GM19238 (cell line): ENCODE results near the gene OR13C2.
"Not testable (repeated sequence)": the region's sequence is repeated elsewhere in the genome, so short reads cannot be mapped to it uniquely, and the experiment has no call there.

Experiments used
- DNase-seq: peaks from one replicate; pipeline ENCODE4 v3.0.0; 2011; ENCODE audit warnings: low spot score; ENCODE audit not compliant: insufficient read length

Gene OR13C2, protein sequence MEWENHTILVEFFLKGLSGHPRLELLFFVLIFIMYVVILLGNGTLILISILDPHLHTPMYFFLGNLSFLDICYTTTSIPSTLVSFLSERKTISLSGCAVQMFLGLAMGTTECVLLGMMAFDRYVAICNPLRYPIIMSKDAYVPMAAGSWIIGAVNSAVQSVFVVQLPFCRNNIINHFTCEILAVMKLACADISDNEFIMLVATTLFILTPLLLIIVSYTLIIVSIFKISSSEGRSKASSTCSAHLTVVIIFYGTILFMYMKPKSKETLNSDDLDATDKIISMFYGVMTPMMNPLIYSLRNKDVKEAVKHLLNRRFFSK

DNA sequence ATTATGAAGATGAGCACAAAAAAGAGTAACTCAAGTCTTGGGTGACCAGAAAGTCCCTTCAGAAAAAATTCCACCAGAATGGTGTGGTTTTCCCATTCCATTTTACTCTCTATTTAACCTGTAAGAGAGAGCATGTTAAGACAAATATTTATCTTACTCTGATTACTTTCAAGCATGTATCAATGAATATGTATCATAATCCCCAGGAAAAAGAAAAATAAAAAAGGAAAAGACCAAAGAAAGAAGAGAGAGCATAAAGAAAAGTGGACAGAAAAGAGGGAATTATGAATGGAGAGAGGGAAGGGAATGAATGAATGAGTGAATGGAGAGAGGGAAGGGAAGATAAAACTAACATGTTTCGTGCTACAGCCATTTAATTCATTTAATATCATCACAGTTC is at the start of gene OR13C2:
OR13C2 (minus strand) TSS at position 101 of the 400 bp plus-strand sequence; CDS start at position 101, 0 bp downstream.
- DNase-seq = not testable (repeated sequence)

DNA sequence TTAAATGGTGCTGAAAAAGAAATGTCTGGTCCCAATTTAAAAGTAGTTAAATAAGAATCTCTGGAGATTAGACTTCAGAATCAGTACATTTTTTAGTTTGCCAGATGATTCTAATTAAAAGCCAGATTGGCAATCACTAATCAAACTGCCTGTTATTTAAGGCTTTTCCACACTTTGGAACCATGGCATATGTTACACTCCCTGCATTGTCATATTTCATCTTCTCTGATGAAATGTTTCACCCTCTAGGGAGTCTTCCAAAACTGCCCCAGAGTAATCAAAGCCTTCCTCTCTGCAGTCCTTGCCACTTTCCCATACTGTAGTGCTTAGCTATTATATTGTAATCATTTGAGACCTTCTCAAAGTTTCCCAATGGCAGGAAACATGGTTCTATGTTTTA is 30.0 kb upstream of the OR13C2 start:
- no peak for DNase-seq

DNA sequence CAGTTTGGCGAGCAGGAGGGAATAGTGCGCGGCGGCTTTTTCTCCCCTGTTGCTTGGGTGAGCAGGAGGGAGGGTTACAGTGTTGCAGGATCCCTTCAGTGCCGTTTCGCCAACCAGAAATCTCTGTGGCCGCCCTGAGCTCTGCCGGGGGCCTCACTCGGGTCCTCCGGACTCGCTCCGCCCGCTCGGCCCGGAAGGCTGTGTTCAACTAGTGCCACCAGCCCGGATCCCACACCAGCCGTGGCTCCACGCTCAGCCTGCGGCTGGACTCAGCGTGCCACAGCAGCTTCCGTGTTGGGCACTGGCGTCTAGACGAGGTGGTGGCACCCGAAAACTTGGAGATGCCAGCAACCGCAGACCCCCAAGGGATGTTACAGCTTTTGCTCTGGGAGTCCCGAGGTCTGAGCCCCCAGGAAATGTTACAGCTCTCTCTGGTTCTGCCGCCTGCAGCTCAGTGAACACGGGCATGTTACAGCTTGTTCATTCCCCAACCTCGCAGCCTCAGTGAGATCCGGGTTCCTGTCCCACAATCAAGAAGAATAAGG is 28.6 kb upstream of the OR13C2 start:
- DNase-seq = no peak

DNA sequence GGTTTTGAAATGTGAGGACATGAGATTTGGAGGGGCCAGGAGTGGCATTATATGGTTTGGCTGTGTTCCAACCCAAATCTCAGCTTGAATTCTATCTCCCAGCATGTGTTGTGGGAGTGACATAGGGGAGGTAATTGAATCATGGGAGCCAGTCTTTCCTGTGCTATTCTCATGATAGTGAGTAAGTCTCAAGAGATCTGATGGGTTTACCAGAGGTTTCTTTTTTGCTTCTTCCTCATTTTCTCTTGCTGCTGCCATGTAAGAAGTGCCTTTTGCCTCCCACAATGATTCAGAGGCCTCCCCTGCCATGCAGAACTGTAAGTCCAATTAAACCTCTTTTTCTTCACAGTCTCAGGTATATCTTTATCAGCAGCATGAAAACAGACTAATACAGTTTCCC is 20.5 kb upstream of the OR13C2 start:
- not testable (repeated sequence) for DNase-seq

DNA sequence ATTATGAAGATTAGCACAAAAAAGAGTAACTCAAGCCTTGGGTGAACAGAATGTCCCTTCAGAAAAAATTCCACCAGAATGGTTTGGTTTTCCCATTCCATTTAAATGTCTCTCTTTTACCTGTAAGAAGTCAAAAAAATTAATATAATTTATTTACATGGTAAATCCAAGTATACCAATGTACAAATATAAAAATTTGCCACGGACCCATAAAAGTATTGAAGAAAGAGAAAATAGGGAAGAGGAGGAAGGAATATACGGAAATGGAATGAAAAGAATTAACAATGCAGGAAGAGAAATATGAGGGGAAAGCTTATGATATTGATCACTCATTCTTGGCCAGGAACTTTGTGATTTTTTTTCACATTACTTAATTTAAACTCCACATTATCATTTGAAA is 12.7 kb upstream of the OR13C2 start, which contains the start of gene OR13C9:
OR13C9 (minus strand) TSS at position 101 of the 400 bp plus-strand sequence; CDS start at position 101, 0 bp downstream.
- no peak for DNase-seq

DNA sequence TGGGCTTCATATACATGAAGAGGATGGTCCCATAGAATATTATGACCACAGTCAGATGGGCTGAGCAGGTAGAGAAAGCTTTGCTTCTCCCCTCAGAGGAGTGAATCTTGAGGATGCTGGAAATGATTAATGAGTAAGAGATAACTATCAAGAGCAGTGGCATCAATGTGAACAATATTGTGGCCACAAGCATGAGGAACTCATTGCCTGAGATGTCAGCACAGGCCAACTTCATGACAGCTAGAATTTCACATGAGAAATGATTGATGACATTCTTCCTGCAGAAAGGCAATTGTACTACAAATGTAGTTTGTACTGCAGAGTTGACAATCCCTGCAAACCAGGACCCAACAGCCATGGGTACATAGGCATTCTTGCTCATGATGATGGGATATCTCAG is 12.0 kb upstream of the OR13C2 start:
- DNase-seq = no peak

DNA sequence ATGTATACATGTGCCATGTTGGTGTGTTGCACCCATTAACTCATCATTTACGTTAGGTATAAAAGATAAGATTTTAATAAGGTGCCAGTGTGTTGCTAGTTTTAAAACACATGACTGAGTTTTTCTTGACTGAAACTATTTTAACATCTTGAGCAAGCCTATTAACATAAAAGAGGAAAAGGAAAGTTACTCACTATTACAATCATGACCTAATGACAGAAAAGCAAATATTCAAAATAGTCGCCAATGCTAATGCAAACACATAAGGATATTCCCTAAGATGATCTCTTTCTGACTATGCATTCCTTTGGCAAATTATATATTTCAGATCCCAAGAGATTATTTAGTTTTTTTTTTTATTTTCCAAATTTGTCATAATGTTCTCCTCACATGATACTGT is 5.8 kb upstream of the OR13C2 start:
- no peak for DNase-seq

DNA sequence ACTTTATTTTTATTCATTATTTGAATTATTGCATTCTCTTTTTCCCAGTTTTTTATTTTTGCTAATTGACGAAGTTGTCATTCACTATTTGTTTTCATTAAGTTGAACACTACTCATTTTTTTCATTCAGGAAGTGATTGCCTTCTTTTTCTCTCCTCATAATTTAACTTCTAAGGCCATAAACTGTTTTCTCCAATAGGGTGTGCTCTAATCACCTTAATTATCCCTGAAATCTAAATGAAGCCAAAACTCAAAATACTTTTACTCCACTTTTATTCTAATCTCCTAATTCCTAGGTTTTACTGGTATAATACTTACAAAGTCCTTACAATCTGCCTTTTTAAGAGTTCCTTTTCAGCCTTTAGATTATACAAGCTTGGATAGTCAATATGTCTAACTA is 2.9 kb upstream of the OR13C2 start:
- no peak for DNase-seq

DNA sequence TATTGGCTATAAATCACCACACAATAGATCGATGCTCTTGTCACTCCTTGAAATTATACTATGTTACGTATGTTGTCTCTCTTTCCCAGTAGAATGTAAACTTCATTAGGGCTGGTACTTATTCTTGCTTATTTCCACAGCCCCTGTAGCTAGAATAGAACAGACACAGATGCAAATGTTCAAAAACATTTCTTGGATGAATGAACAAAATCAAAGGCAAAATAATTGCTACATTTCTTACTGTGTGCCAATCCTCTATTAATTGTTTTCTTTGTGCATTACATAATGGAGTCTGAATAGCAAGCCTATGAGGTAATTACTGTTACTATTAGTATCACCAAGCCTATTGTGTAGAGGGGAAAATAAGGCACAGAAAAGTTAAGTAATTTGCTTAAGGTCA is 725 bp upstream of the OR13C2 start:
- no peak for DNase-seq

DNA sequence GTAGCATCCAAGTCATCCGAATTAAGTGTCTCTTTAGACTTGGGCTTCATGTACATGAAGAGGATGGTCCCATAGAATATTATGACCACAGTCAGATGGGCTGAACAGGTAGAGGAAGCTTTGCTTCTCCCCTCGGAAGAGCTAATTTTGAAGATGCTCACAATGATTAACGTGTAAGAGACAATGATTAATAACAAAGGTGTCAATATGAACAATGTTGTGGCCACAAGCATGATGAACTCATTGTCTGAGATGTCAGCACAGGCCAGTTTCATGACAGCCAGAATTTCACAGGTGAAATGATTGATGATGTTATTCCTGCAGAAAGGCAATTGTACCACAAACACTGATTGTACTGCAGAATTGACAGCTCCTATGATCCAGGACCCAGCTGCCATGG is 626 bp downstream of the OR13C2 start:
- DNase-seq = no peak

DNA sequence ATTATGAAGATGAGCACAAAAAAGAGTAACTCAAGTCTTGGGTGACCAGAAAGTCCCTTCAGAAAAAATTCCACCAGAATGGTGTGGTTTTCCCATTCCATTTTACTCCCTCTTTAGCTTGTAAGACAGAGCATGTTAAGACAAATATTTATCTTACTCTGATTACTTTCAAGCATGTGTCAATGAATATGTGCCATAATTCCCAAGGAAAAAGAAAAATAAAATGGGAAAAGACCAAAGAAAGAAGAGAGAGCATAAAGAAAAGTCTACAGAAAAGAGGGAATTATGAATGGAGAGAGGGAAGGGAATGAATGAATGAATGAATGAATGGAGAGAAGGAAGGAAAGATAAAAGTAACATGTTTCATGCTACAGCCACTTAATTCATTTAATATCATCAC is 6.1 kb downstream of the OR13C2 start, which contains the start of gene OR13C5:
OR13C5 (minus strand) TSS at position 101 of the 400 bp plus-strand sequence; CDS start at position 101, 0 bp downstream.
- DNase-seq = not testable (repeated sequence)

DNA sequence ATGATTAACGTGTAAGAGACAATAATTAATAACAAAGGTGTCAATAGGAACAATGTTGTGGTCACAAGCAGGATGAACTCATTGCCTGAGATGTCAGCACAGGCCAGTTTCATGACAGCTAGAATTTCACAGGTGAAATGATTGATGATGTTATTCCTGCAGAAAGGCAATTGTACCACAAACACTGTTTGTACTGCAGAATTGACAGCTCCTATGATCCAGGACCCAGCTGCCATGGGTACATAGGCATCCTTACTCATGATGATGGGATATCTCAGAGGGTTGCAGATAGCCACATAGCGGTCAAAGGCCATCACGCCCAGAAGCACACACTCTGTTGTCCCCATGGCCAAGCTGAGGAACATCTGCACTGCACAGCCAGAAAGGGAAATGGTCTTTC is 6.7 kb downstream of the OR13C2 start:
- DNase-seq = not testable (repeated sequence)

DNA sequence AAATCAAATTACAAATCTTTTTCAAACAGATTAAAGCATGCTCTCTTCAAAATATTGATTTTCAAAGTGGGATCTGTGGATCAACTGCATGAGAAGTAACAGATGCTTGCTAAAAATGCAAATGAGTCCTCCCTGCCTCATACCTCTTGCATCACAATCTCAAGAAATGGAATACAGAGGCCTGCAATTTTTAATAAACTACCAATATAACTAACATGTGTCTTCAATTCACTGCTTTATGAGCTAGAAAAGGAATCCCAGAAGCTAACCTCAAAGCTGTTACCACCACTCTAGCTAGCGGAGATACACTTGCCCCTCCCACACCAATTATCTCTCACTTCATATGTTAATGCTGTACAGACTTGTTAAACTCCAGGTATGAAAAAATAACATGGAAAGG is 15.8 kb downstream of the OR13C2 start:
- DNase-seq = no peak

DNA sequence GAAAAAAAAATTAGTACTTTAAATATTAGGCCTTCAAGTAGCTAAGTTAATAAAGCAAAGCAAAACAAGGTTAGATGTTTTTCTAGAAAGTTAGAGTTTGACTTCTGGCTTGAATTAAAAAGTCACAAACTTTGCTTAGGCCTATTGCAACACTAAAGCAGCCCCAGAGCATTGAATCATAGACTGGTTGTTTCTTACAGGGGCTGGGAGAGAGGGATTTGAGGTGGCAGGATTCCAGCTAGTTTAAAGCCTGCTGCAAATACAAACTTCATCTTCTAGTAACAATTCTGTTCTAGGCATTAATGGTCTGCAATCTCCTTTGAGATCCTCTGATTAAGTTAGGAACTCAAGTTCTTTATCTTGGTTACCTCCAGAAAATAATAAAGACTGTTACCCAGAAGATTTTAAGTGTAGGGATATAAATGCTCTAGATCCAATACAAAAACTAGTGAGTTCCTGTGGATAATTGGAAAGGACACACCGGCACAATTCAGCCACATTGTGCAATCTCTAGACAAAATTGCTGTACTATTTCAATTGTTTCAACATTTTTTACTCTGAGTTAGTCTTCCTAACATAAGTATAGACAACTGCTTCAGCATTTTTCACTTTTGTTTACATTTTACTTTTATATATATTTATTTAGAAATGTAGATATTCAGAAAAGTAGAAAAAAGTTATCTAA is 18.8 kb downstream of the OR13C2 start:
- DNase-seq = no peak

DNA sequence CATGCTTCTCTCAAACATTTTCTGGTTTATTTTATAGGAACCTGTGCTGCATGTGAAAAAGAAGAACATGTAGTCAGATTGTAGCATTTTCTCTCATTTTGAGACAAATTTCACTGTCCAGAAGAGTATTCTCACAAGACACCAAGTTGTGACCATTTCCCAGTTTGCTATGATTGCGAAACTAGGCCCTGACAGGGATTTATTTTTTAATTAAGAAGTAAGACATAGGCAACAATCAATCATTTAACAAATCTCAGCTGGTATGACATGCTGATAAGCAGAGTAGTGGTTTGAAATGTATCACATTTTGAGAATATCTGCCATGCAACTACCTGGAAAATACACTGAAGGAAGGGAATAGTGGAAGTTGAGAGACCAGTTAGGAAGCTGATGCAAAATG is 24.9 kb downstream of the OR13C2 start:
- DNase-seq = no peak

DNA sequence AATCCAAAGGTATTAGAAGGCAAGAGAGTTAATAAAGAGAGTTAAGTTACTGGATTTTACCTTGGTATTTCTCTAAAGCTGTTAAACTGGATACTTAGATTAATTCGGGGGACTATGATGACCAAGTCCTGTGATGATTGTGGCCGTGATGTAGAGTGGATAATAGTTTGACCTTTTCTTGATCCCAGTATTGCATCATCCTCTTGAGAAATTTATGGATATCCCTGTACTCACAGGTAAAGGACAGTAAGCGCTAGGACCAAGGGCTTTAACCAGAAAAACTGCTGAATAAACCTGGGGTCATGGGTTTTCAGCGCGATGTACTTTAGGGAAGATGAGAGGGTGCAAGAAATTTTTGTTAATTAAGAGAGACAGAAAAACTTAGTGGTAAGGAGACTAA is 28.2 kb downstream of the OR13C2 start:
- no peak for DNase-seq

DNA sequence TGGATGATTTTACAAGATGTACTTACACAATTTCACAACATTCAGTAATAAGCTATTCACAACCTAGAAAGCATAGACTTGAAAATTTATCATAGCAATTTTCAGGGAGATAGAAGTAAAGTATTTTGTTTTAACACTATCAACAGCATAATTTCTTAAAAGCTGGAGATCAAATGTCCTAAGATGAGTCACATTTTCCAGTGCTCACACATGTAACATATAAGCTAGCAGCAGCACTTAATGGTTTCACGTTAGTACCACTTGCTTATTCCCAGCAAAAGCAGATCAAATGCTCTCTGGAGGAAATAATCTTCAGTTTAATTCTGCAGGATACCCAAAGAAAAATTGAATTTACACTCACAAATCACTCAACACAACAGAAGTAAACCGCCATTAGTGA is 30.0 kb downstream of the OR13C2 start:
- DNase-seq = no peak

DNA sequence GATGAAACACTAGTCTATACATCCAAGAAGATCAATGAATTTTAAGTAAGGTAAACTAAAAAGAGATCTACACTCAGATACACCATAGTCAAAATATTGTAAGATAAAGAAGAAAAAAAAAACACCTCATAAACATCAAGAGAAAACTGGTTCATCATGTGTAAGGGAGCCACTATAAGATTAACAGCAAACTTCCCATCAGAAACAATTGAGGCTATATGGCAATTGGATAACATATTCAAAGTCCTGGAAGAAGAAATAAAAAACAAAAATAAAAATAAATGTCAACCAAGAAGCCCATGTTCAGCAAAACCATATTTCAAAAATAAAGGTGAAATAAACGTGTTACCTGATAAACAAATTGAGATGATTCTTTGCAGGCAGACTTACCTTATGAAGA is 32.8 kb downstream of the OR13C2 start:
- DNase-seq = no peak

DNA sequence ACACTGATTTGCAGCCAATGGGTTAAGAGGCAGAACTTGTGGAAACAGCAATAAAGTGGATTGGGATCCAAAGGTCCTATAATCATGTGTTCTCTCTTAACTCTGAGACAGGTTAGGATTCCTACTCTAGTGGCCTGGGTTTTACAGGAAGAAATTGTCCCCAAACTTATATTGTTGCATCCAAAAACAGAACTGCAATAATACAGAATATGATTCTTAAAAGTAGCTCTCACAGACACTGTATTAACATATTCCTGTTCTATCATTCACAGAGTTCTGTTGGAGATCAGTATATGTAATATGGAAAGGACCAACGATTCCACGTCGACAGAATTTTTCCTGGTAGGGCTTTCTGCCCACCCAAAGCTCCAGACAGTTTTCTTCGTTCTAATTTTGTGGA is 36.6 kb downstream of the OR13C2 start, which contains the start of gene OR13C8:
OR13C8 (plus strand) TSS at position 301 of the 400 bp plus-strand sequence; CDS start at position 301, 0 bp downstream.
- DNase-seq = no peak

DNA sequence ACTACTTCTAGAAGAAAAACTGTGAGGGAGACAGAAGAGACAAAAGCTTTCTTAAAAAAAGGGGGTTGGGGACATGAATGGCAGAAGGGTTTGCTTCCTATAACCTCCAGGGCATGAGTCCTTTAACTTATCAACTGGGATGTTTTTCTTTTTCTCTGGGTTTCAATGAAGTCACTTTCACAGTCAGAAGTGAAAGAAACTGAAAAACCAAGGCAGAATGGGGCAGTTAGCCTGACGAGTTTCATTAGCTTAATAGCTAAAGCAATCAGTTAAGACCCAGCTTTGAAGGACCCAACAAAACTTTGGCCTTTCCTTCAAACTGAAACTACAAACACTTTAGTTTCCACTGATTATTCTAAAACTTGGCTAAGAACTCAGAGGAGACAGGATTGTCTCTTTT is 41.1 kb downstream of the OR13C2 start:
- no peak for DNase-seq

DNA sequence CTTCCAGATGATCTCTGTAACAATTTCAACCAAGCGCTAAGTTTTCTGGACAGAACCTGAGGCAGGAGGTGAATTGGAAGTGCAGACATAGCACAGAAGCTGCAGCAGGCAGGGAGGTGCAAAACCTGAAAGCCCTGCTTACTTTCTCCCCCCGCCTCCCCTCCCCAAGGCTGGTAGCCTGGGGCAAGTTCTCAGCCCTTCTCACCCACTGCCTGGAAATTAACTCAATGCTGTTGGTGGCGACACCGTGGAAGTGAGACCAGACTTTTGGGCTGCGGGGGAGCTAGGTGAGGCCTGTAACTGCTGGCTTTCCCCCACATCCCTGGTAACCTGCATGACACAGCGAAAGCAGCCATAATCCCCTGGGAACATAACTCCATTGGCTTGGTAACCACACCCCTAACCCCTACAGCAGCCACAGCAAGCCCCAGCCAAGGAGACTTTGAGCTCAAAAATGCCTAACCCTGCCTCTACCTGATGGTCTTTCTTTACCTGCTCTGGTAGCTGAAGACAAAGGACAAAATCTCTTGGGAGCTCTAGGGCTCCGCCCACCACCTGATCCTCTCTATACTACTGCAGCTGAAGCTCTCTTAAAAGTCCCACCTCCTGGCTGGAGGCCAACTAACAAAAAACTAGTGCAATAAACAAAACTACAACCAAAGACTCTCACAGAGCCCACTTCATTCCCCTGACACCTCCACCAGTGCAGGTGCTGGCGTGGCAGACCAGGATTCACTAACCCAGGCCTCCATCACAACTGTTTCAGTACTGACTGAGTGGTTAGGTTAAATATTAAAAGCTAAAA is 48.4 kb downstream of the OR13C2 start:
- DNase-seq = no peak

DNA sequence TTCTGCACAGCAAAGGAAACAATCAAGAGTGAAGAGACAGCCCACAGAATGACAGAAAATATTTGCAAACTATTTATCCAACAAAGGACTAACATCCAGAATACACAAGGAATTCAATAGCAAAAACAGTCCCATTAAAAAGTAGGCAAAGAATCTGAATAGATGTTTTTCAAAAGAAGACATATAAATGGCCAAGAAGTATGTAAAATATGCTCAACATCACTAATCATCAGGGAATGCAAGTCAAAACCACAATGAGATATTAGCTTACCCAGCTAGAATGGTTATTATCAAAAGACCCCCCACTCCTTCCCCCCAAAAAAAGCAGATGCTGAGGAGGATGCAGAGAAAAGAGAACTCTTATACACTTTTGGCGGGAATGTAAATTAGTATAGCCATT is 49.9 kb downstream of the OR13C2 start:
- DNase-seq = no peak
